HG03442 (cell line): ENCODE measurements around the gene CXCL3.

Experiments
- ATAC-seq: cut with Tn5 transposase; IDR thresholded peaks from one replicate; pipeline ENCODE4 v1.9.1; 2021; ENCODE audit warnings: mild to moderate bottlenecking, moderate library complexity; ENCODE audit not compliant: unreplicated experiment

CXCL3 gene

DNA sequence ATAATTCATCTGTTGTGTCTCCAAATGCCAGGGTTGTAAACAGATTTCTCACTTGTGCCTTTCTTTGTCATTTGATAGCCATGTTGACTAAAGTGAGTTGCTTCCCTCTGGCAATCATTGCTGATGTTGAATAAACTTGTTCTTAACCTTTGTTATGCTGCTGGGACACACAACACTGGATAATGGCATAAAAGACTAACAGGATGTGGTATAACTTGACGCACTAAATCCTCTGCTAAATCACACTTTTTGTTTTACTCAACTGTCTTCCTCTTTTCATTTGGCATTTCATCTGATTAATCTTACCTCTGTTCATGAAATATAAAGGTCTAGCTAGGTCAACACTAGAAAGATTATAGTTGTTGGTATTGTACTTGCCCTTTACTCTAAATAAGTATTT lies 22.4 kb downstream of the CXCL3 start:
- no peak for ATAC-seq

DNA sequence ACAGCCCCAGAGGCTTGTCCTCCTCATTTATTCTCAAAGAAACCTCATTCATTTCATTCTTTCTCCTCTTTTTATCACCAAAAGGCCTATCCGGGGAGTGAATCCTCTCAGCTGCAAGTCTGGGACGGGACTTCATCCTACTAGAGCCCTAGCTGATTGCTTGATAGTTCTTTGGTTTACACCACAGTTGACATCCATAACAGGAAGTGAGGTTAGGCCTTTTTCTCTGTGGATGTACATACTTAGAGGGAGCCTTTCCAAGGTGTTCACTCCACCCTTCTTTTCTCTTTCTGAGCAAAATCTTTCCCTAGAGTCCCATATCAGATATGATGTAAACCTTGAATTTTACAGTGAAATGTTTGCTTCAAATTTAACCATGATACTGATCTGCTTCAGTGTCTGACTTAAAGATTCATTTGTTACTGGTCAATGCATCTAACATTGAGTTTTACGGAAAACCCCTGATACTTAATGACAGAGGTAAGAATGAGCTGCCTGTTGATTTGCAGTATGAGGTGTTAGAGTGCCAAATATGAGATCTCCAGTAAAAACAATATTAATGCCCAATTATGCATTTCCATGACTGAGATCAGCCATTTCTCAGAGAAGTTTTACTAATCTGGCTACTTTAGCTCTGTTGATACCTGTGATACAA lies 23.2 kb downstream of the CXCL3 start:
- no peak for ATAC-seq

DNA sequence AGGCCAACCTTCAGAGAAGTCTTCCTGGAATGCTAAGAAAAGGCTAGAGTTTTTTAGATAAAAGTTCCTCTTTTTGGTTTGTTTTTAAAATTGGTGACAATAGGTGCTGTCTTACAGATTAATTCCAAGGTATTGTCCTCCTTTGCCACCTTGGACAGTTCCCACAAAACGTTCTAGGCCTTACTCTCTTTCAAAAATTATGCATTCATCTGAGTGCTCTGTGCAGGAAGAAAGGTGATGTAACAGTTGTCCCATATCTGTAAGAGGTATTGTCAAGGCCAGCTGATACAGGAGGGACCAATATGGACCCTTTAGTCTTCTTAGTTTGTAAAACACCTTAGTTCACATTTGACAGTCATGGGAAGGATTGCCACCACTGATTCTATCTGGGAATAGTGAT lies 24.2 kb downstream of the CXCL3 start:
- ATAC-seq = no peak

DNA sequence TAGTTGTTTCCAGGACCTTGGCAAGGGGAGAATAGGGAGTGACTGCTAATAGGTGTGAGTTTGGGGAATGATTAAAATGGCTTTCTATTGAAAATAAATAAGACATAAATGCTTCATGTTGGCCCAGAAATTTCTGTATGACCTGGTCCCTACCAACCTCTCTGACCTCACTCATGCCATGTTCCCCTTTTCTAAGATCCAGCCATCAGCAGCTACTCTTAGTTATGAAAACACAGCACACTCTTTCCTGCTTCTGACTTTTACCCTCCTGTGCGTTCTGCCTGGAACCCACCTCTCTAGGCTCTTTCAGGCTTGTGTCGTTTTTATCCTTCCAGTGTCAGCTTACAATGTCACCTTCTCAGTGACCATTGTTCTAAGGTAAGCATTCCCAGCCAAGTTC lies 25.2 kb downstream of the CXCL3 start:
- ATAC-seq = no peak

DNA sequence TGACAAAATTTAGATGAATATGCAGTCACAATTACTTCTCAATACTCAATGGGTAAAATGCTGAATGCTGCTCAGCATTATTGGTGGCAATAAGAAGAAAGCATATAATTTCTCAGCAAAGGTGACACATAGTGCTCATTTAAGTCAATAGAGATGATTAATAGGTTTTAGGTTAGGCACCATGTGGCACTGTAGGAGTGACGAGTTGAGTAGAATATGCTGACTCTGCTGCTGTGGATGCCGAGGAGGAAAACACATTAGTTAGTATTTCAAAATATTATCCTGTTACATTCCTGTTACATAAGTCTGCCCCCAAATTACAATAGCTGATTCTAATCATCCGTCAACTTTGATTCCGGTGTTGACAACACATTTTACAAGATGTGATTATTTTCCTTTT lies 26.4 kb downstream of the CXCL3 start:
- ATAC-seq = no peak

DNA sequence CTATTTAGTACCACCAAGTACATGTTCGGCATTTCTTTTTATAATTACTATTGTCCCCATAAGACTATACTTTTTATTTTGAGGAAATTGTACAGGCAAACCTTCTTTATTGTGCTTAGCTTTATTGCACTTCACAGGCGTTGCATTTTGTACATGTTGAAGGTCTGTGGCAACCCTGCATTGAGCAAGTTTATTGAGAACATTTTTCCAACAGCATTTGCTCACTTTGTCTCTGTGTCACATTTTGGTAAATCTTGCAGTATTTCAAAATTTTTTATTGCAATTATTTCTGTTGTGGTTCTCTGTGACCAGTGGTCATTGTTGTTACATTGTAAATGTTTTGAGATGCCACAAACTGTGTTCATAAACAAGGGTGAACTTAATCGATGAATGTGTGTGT lies 29.2 kb downstream of the CXCL3 start:
- no peak for ATAC-seq

DNA sequence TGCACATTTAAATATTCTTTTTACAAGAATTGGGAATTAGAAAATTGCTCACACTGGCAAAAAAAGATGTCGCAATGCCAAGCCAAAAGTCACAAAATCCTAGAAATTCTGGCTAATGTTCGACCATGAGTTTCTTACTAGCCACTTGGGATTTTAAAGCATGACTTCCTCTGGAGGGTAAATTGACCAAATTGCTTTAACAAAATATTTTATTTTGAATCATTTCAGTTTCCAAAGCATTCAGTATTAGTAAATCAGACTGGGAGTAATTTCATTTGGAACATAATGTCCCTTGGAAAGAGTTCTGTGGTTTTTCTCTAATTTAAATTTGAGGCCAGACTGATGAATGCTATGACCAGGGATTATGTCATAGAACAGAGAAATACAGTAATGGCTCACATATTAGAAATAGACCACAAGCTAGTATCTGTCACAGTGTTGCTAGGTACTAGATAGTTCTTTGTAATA lies 32.4 kb downstream of the CXCL3 start:
- ATAC-seq = no peak

DNA sequence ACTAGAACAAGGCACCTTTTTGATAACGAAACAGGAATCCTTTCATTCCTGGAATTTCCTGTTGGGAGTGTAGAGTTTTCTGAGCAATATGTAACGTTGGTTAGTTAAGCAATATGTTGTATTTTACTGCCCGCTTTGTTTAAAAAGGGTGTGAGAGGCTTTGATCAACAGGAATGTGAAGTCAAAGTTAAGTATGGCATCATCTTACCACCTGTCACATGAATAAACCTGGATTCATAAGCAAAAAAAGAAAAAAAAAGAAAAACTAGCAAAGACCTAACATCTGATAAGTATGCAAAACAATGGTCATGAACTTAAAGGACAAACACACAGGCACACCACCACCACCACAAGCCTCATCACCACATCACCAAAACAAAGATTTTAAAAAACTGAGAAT lies 33.0 kb downstream of the CXCL3 start:
- no peak for ATAC-seq

DNA sequence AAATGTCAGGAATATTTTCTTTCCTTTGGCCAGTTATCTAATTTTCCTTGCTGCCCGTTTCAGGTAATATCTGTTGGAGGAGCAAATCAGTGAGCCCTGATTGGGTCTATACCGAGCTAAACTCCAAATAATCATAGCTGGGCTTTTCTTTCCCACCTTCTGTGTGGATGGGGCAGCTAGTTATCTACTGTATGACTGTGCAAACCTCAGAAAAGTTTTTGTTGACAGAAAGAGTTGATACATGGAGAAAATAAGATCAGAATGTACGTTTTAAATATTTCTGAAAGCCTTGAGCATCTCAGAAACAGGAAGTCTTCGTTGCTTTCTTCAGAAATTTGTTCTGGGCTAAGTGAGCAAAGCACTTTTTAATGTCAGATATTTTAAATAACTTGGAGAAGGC lies 33.8 kb downstream of the CXCL3 start:
- no peak for ATAC-seq

DNA sequence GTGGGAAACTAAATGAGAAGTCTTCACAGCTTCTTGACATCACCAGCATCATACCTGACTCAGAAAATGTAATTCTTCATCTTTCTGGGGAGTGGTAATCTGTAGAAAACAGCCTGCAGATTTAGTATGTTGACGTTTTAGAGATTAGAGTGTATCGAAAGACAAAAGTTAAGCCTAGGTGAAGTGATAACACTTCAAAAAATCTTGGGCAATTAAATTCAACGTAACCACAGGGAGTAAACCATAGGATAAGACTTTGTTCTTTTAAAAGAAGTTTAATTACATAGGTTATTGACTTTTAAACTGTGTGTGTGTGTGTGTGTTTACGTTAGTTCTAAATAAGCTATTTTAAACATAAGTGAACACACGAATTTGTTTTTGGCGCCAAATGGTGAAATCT lies 38.2 kb downstream of the CXCL3 start:
- no peak for ATAC-seq

DNA sequence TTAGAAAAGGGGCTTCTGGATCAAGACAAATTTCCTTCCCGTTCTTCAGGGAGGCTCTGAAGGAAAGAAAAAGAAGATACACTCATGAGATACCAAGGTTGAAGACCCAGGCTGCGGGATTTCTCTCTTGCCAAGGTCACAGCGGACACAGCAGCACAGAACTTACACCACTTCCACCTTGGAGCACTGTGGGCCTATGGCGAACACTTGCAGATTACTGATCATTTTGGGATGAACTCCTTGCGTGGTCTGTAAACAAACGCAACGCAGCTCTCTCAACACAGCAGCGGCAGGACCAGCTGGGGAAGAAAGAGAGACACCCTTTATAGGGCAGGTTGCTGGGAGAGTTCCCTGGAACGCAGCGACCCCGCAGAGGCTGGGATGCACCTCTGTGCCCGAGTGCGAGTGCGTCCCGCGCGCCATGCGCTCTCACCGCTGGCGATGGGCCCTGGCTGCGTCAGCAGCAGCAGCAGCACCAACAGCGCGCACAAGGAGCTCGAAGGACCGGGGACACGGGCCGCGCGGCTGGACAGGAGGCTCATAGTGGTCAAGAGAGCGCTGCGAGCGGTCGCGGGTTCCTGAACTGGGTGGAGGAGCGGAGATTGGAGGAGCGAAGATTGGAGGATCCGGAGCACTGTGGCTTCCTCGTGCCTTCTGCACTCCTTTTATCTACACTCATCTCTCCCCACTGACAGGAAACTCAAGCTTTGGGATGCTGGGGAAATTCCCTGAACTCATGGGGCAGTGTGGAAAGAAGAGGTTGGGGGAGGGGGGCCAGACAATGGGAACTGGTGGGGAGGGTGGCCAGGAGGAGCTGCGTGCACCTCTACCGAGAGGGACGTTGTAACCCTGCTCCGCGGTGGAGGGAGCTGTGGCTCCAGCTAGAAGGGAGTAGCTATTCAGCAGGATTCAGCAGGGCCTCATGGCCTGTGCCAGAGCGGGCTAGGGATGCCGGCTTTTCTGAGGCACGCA lies 40.2 kb downstream of the CXCL3 start, which contains the start of gene CXCL5:
CXCL5 (minus strand) TSS at position 638 of the 972 bp plus-strand sequence; CDS start at position 542, 96 bp downstream.
- ATAC-seq = no peak

DNA sequence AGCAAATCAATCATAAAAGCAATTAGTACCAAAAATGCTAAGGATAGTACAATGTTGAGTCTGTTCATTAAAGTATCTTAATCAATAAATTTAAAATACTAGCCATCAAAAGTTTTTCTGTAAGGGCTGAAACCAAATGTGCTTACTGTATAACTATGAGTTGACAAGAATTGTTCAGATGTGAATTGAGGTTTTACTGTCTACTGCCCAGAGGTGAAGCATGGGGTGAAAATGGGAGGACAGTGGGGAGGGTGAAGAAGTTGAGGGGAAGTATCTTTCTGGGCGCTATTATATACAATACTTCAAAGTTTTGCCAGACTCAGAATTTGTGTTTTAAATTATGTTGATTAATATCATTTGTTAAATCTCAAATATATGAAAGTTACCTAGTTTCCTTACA lies 46.4 kb downstream of the CXCL3 start:
- no peak for ATAC-seq

DNA sequence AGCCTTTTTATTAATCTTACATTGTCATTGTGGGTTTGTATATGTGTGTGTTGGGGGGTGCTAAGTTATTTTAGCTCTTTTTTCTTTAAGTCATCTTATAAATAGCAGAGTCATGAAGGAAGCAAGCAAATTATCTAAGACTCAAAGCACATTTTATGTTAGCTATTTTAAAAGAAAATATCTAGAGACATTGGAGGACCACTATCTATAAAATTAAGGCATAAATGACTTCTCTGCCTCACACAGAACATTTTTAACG lies 46.8 kb downstream of the CXCL3 start:
- no peak for ATAC-seq

DNA sequence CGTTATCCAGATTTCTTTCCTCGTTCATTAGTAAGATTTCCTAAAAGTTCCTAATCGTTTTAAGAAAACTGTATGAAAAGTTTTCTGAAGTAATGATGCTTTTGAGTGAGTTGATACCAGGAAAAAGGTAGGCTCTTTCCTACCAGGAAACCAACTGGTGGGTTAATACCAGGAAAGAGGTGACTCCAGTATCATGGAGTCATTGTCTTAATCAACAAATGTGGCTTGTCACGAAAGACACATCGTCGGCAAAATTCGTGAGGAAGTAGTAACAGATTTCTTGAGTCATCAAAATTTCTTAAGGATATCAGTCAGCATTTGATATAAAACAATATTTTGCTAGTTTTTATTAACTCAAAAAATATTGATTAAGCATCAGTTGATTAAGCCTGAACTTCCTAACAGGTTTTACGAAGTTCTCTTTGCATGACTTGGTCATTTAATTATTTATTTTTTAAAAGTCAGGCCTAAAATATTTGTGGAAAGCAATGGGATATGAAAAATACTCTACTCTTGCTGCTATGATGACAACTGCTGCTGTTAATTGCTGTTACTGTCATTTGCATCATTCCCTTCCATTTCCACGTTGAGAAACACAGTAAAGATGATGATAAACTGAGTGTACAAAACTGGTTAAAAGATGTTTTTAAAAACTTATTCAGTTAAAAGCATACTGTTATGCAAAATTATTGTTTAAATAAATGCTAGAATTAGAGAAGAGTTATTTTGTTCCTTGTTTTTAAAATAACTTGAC lies 47.3 kb downstream of the CXCL3 start:
- ATAC-seq = no peak

DNA sequence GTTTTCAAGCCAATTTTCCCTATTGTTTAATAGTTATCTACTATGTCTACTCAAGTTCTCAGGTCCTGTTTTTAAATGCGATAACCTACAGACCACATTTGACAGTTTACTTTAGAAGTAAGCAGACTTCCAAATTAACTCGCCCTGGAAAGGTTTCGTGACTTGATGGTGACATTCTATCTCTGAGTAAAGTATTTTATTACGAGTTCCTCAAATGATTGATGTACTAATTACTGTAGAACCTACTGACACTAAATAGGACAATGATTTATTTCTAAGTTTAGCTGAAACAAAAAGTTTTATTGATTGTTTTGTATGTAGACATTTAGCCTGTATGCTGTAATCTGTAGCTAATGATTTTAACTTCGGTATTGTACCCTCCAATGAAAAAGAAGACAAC lies 48.6 kb downstream of the CXCL3 start:
- ATAC-seq = no peak

DNA sequence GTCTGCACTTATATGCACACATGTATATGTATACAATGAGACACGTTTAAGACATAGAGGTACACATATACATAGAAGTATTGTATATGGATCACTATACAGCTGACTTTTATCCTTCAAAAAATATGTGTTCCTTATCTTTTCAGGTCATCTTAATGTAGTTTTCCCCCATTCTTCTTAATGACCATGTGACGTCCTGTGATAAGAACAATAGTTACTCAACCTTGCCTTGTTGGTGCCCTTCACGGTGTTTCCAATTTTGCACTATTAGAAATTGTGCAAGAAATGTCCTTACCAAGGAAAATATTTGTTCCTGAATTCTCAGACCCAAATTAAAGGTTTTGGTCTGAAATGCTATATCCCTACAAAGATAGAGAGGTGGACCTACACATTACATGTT lies 49.5 kb downstream of the CXCL3 start:
- ATAC-seq = no peak

DNA sequence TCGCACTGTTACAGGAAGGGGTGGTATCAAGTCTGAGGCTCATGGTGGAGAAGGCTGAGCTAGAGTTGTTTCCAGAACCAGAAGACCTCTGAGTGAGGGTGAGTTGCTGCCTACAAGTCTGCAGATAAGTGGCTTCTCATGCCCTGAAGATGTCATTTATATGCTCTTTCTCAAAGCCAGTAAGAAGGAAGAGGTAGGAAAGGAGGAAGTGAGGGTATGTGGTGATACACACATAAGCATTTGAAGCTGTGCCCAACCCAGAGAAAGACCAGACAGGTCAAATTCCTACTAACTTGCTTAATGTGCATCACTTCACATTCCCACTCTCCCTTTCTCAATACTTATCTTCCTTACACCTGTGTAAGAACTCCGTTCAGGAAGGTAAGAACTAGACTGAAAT lies 50.4 kb downstream of the CXCL3 start, which contains the start of gene PPBP:
PPBP (minus strand) TSS at position 130 of the 400 bp plus-strand sequence; CDS start at position 43, 87 bp downstream.
- ATAC-seq = no peak
